Neural crest cell (in vitro differentiated cells): Measurements from ENCODE around the gene CMPK2. TPM values are rescaled to one million over a fixed set of nuclear protein-coding genes. Genes with fewer than 3 reads are reported as not detected.

Experiments
- DNase-seq: peaks from one replicate; pipeline ENCODE4 v3.0.0; 2021; ENCODE audit warnings: low read depth, mixed read lengths, low spot score
- H3K27ac Mint-ChIP-seq: one replicate; pipeline ENCODE4 v1.8.0; 2021; ENCODE audit warnings: mild to moderate bottlenecking, mixed read lengths; ENCODE audit not compliant: unreplicated experiment
- H3K27me3 Mint-ChIP-seq: 2 replicates; pipeline ENCODE4 v1.8.0; 2021; ENCODE audit warnings: low read depth, mild to moderate bottlenecking, mixed read lengths
- H3K36me3 Mint-ChIP-seq: 2 replicates; pipeline ENCODE4 v1.8.0; 2021; ENCODE audit warnings: low read depth, mild to moderate bottlenecking, mixed read lengths
- H3K4me1 Mint-ChIP-seq: 2 replicates; pipeline ENCODE4 v1.8.0; 2021; ENCODE audit warnings: mixed read lengths
- H3K4me3 Mint-ChIP-seq: one replicate; pipeline ENCODE4 v1.8.0; 2021; ENCODE audit warnings: mild to moderate bottlenecking, mixed read lengths
- H3K9me3 Mint-ChIP-seq: 2 replicates; pipeline ENCODE4 v1.8.0; 2021; ENCODE audit warnings: mixed read lengths
- total RNA-seq: library from RNA; stranded (reverse); gene quantifications from 2 replicates; pipeline ENCODE4 v1.2.1, GENCODE V29; 2021
- TF ChIP-seq, protein P1 (sequence below): fragments of 200-600 bp; sonication (generic); conservative IDR thresholded peaks from 2 replicates; pipeline ENCODE4 v1.5.0; 2021; ENCODE audit warnings: antibody characterized with exemption, mild to moderate bottlenecking

Gene CMPK2
- total RNA-seq, 1 donor from 2014 or later: 3.3 TPM

DNA sequence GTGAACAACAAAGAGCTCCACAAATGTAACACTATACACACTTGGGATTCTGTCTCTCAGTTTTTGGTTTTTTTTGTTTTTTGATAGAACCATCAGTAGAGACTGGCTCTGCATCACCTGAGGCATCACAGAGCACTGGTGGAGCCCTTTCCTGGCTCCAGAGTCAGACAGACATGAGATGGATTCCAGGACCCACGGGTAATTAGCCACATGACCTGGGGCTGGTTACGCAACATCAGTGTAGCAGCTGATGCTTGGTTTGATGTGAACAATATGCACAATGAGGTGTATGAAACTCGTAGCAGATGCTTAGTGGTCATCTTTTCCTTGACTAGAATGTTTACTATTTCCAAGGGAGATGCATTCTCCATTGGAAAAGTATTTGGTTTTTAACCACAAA, 40.7 kb downstream of the CMPK2 start:
- peaks cover 54% of the 10 kb centered on the region for H3K4me1 Mint-ChIP-seq
- no peaks in the 10 kb centered on the region for H3K27me3 Mint-ChIP-seq
- H3K4me3 Mint-ChIP-seq: no peak overlapping the region
- no peak overlapping the region for H3K27ac Mint-ChIP-seq
- peaks cover 6% of the 10 kb centered on the region for H3K9me3 Mint-ChIP-seq
- TF ChIP-seq, protein P1, sequence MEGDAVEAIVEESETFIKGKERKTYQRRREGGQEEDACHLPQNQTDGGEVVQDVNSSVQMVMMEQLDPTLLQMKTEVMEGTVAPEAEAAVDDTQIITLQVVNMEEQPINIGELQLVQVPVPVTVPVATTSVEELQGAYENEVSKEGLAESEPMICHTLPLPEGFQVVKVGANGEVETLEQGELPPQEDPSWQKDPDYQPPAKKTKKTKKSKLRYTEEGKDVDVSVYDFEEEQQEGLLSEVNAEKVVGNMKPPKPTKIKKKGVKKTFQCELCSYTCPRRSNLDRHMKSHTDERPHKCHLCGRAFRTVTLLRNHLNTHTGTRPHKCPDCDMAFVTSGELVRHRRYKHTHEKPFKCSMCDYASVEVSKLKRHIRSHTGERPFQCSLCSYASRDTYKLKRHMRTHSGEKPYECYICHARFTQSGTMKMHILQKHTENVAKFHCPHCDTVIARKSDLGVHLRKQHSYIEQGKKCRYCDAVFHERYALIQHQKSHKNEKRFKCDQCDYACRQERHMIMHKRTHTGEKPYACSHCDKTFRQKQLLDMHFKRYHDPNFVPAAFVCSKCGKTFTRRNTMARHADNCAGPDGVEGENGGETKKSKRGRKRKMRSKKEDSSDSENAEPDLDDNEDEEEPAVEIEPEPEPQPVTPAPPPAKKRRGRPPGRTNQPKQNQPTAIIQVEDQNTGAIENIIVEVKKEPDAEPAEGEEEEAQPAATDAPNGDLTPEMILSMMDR: no peak
- peaks cover 1% of the 10 kb centered on the region for H3K36me3 Mint-ChIP-seq
- no peak for DNase-seq

DNA sequence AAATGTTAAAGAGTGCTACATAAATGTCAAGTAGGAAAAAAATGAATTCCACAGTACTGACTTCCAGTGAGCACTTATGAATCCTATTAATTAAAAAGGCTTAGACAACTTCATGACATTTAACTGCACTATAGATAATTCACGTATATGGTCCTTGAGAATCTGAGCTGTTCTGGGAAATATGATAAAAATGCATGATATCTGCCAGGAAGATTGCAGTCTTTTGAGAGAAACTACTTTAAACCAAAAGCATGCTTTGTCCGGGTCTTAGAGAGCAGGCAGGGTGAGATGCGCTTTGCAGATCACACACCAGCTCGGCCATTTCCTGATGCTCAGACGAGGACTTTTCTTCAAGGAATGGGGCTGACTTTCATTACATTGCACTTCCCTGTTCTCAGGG, 42.6 kb downstream of the CMPK2 start:
- H3K4me3 Mint-ChIP-seq: peak overlapping the region; percentile 21
- peaks cover 53% of the 10 kb centered on the region for H3K4me1 Mint-ChIP-seq
- no peaks in the 10 kb centered on the region for H3K27me3 Mint-ChIP-seq
- TF ChIP-seq, protein P1: no peak
- H3K27ac Mint-ChIP-seq: no peak overlapping the region
- no peak for DNase-seq
- H3K36me3 Mint-ChIP-seq: no peaks in the 10 kb centered on the region
- peaks cover 4% of the 10 kb centered on the region for H3K9me3 Mint-ChIP-seq

DNA sequence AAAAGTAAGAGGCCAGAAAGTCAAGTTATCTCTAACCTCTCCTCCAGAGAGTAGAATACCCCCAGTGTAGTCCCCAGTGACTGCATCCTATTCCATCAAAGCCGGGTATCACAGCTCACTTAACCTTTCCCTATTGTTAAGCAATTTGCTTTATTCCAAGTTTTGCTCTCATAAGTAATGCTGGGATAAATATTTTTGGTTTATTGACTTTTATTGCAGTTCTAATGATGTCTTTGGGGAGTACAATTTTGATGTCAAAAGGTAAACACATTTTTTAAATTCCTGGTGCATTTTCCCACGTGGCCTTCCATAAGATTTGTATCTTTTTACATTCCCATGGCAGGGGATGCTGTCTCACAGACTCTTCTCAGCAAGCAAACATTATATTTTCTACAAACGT, 43.3 kb downstream of the CMPK2 start:
- Mint-ChIP-seq H3K27ac (peak overlapping the region; percentile 47), H3K27me3 (no peaks in the 10 kb centered on the region), H3K4me1 (peaks cover 49% of the 10 kb centered on the region), H3K36me3 (no peaks in the 10 kb centered on the region), H3K4me3 (no peak overlapping the region), H3K9me3 (peaks cover 4% of the 10 kb centered on the region)
- TF ChIP-seq, protein P1: no peak
- no peak for DNase-seq

DNA sequence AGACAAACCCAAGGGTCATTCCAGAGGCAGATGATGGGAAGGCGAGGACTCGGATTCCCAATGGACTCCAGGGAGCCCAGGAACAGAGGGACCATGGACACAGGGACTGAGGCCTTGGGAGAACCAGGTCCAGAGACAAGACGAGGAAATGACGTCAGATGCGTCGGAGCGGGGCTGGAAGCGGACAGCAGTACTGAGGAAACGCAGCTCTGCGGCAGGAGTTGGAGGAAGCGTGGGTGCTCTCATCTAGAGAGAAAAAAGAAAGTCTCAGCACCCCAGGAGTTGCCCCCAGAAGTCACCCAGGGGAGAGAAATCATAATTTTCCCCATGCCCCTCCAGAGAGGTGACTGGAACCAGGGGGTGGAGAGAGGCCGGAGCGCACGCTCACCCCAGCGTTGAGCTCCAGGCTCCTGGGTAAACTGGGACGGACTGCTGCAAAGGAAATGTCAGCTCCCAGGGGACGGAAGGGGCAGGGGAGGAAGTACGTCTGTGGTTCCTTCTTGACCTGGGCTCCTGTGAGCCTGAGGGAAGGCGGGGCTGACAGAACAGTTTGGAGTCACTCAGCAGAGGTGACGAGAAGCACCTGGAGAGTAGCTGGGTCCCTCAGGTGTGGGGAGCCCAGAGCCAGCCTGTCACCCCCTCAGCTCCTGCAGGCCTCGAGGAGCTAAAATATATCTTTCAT, 44.7 kb downstream of the CMPK2 start:
- Mint-ChIP-seq H3K4me3 (no peak overlapping the region), H3K27me3 (no peaks in the 10 kb centered on the region), H3K9me3 (peaks cover under 1% of the 10 kb centered on the region), H3K4me1 (peaks cover 37% of the 10 kb centered on the region), H3K27ac (peak overlapping the region; percentile 68), H3K36me3 (no peaks in the 10 kb centered on the region)
- no peak for DNase-seq
- TF ChIP-seq, protein P1: no peak

DNA sequence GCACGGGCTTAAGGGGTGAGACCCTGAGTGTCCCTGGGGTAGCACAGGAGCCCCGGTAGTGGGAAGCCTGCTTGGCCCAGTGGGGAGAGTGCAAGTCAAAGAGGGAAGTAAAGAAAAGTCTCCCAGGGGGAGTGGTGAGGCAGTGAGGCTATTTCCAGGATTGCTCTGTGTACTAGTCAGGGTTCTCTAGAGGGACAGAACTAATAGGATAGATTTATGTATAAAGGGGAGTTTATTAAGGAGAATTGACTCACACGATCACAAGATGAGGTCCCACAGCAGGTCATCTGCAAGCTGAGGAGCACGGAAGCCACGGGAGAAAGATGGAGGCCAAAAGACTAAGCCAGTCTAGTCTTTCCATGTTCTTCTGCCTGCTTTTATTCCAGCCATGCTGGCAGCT, 45.5 kb downstream of the CMPK2 start:
- Mint-ChIP-seq H3K4me1 (peaks cover 37% of the 10 kb centered on the region), H3K4me3 (no peak overlapping the region)

More for the DNA sequence above, 45.5 kb downstream of the CMPK2 start:
- Mint-ChIP-seq H3K36me3 (peaks cover 2% of the 10 kb centered on the region), H3K9me3 (peaks cover 6% of the 10 kb centered on the region), H3K27me3 (no peaks in the 10 kb centered on the region), H3K27ac (peak overlapping the region; percentile 35)
- no peak for DNase-seq
- TF ChIP-seq, protein P1: no peak
